Measurements from ENCODE around the gene HPS5. TPM values are rescaled to one million over a fixed set of nuclear protein-coding genes. Genes with fewer than 3 reads are reported as not detected.

HPS5 gene
- total and polyA plus RNA-seq, 4 donors = 12.2 to 25.5 (median 22.6) TPM

DNA sequence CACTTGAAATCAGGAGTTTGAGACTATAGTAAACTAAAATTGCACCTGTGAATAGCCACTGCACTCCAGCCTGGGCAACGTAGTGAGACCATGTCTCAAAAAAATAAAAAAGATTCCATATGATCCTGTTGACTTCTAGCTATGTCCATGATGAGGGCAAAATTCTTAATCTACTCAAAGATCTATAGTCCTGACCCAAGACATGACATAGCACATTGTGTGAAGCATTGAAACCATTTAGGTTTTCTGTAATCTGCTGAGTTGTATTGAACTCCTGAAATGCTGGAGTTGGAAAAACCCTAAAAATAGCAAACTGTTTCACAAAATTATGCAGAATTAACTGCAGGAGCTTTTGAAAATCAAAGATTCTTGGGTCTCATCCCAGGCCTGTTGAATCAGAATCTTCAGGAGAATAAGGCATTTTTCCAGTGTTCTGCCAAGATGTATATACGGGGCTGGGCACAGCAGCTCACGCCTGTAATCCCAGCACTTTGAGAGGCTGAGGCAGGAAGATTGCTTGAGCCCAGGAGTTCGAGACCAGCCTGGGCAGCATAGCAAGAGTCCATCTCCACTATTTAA, 42.6 kb upstream of the HPS5 start:
- intact Hi-C loops (cut with DNase I) = no loop called here
- H3K4me3 ChIP-seq (ENCODE audit: low read length in 2 of 2) = no peak overlapping the region
- no peaks in the 10 kb centered on the region for H3K27me3 ChIP-seq (ENCODE audit: control insufficient read depth in 1 of 2, insufficient read depth in 2 of 2, low read length in 1 of 2)
- ATAC-seq (ENCODE audit: low FRiP score) = no peak
- no peaks in the 10 kb centered on the region for H3K9me3 ChIP-seq (ENCODE audit: control insufficient read depth, low read length)
- no peaks in the 10 kb centered on the region for H3K4me1 ChIP-seq (ENCODE audit: control insufficient read depth in 1 of 2, insufficient read depth in 2 of 2, low read length in 2 of 2)
- WGBS, 2 donors = 82 to 84% methylated on average over 4 of the region's 4 CpGs
- H3K27ac ChIP-seq (ENCODE audit: low read depth in 1 of 2, low read length in 2 of 2) = no peak overlapping the region
- peaks cover 3 to 11% of the 10 kb centered on the region in 2 donors for H3K36me3 ChIP-seq (ENCODE audit: control insufficient read depth in 1 of 2, insufficient read depth in 2 of 2, low read length in 1 of 2)
- no peak for DNase-seq

DNA sequence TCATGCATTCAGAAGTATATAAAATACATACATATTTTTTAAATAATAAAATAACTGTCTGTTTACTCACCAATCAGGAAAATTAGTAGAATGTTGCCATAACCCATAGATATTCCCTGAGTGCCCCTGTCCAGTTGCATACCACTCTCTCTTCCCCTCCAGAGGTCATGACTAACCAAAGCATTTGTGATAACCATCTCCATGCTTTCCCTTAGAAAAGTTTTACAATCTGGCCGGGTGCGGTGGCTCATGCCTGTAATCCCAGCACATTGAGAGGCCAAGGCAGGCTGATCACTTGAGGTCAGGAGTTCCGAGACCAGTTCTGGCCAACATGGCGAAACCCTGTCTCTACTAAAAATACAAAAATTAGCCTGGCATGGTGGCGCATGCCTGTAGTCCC, 39.2 kb upstream of the HPS5 start:
- no peak overlapping the region for H3K4me3 ChIP-seq (ENCODE audit: low read length in 2 of 2)
- no peaks in the 10 kb centered on the region for H3K4me1 ChIP-seq (ENCODE audit: control insufficient read depth in 1 of 2, insufficient read depth in 2 of 2, low read length in 2 of 2)
- peaks cover 5 to 9% of the 10 kb centered on the region in 2 donors for H3K36me3 ChIP-seq (ENCODE audit: control insufficient read depth in 1 of 2, insufficient read depth in 2 of 2, low read length in 1 of 2)
- 95 to 96% methylated on average over 5 of the region's 5 CpGs for WGBS, 2 donors
- H3K9me3 ChIP-seq (ENCODE audit: control insufficient read depth, low read length) = no peaks in the 10 kb centered on the region
- H3K27me3 ChIP-seq (ENCODE audit: control insufficient read depth in 1 of 2, insufficient read depth in 2 of 2, low read length in 1 of 2) = no peaks in the 10 kb centered on the region
- no peak overlapping the region for H3K27ac ChIP-seq (ENCODE audit: low read depth in 1 of 2, low read length in 2 of 2)
- no peak for ATAC-seq (ENCODE audit: low FRiP score)
- intact Hi-C loops (cut with DNase I) = no loop called here
- no peak for DNase-seq

DNA sequence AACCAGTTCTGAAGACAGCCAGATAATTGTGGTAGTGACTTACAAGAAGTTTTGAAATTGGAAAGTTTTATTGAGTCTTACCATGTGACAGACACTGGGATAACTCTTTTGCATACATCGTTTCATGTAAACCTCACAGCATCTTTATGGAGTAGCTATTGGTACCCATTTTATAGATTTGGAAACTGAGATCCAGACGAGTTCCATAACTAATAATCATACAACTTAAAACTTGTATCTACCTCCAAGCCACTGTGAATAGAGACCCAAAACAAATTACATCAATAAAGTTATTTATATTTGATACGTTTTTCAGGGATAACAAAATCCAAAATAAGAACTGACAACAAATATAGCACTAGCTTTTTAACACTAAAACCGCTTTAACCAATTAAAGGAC, 36.7 kb upstream of the HPS5 start:
- H3K27me3 ChIP-seq (ENCODE audit: control insufficient read depth in 1 of 2, insufficient read depth in 2 of 2, low read length in 1 of 2) = no peaks in the 10 kb centered on the region
- no peak overlapping the region for H3K4me3 ChIP-seq (ENCODE audit: low read length in 2 of 2)
- H3K4me1 ChIP-seq (ENCODE audit: control insufficient read depth in 1 of 2, insufficient read depth in 2 of 2, low read length in 2 of 2) = no peaks in the 10 kb centered on the region
- H3K9me3 ChIP-seq (ENCODE audit: control insufficient read depth, low read length) = no peaks in the 10 kb centered on the region
- DNase-seq (no peak), ATAC-seq (ENCODE audit: low FRiP score) (no peak)
- no peak overlapping the region for H3K27ac ChIP-seq (ENCODE audit: low read depth in 1 of 2, low read length in 2 of 2)
- intact Hi-C loops (cut with DNase I) = no loop called here
- 84 to 86% methylated on average over 4 of the region's 4 CpGs for WGBS, 2 donors
- peaks cover 2 to 7% of the 10 kb centered on the region in 2 donors for H3K36me3 ChIP-seq (ENCODE audit: control insufficient read depth in 1 of 2, insufficient read depth in 2 of 2, low read length in 1 of 2)

DNA sequence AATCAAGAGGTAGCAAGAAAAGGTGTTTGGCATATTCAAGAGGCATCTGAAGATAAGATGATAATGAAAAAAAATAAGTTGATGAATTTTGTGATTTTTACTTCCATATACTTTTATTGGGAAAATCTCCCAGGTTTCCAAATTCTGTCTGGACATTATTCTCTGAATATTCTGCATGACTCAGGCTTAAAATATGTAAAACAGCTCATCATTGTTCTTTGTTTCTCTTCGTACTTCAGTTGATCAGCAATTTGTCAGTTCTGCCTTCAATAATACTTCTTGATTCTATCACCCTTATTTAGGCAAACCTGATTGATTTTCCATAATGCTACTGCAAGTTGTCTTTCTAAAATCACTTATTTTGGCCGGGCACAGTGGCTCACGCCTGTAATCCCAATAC, 30.6 kb upstream of the HPS5 start:
- no peaks in the 10 kb centered on the region for H3K9me3 ChIP-seq (ENCODE audit: control insufficient read depth, low read length)
- no peaks in the 10 kb centered on the region for H3K4me1 ChIP-seq (ENCODE audit: control insufficient read depth in 1 of 2, insufficient read depth in 2 of 2, low read length in 2 of 2)
- 84 to 87% methylated on average over 3 of the region's 3 CpGs for WGBS, 2 donors
- no peaks in the 10 kb centered on the region for H3K27me3 ChIP-seq (ENCODE audit: control insufficient read depth in 1 of 2, insufficient read depth in 2 of 2, low read length in 1 of 2)
- H3K27ac ChIP-seq (ENCODE audit: low read depth in 1 of 2, low read length in 2 of 2) = no peak overlapping the region
- ATAC-seq (ENCODE audit: low FRiP score) (no peak), DNase-seq (no peak)
- H3K36me3 ChIP-seq (ENCODE audit: control insufficient read depth in 1 of 2, insufficient read depth in 2 of 2, low read length in 1 of 2) = peaks cover 1 to 5% of the 10 kb centered on the region in 2 donors
- H3K4me3 ChIP-seq (ENCODE audit: low read length in 2 of 2) = no peak overlapping the region
- intact Hi-C loops (cut with DNase I) = no loop called here

DNA sequence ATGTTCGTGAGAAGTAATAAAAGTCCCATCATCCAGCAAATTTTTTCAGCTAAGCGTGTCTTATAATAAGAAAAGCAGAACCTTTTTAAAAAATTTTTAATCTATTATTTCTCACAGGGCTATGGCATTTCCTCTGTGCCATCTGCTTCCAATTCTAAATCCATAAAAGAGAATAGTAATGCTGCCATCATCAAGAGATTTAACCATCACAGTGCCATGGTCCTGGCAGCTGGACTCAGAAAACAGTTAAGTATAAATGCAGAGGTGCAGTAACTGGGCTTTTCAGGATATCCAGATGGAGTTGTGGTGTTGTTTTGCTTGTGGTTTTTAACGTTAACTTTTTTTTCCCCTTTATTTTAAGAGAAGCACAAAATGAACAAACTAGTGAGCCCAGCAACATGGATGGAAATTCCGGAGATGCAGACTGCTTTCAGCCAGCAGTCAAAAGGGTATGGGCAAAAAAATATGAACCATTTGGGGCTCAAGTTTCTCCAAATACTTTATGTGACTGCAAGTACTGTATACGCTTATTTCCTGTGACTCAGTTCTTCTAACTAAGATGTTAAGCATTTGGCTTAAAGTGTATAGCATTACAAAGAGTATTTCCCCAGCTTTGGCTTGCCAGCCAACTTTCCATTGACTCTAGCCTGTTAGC, 25.7 kb upstream of the HPS5 start:
- Histone ChIP-seq H3K27ac (ENCODE audit: low read depth in 1 of 2, low read length in 2 of 2) (no peak overlapping the region), H3K9me3 (ENCODE audit: control insufficient read depth, low read length) (no peaks in the 10 kb centered on the region), H3K27me3 (ENCODE audit: control insufficient read depth in 1 of 2, insufficient read depth in 2 of 2, low read length in 1 of 2) (no peaks in the 10 kb centered on the region), H3K4me3 (ENCODE audit: low read length in 2 of 2) (no peak overlapping the region), H3K4me1 (ENCODE audit: control insufficient read depth in 1 of 2, insufficient read depth in 2 of 2, low read length in 2 of 2) (no peaks in the 10 kb centered on the region), H3K36me3 (ENCODE audit: control insufficient read depth in 1 of 2, insufficient read depth in 2 of 2, low read length in 1 of 2) (peaks cover 3 to 8% of the 10 kb centered on the region in 2 donors)
- intact Hi-C loops (cut with DNase I) = no loop called here
- no peak for DNase-seq
- ATAC-seq (ENCODE audit: low FRiP score) = no peak
- 77 to 84% methylated on average over 5 of the region's 5 CpGs for WGBS, 2 donors

DNA sequence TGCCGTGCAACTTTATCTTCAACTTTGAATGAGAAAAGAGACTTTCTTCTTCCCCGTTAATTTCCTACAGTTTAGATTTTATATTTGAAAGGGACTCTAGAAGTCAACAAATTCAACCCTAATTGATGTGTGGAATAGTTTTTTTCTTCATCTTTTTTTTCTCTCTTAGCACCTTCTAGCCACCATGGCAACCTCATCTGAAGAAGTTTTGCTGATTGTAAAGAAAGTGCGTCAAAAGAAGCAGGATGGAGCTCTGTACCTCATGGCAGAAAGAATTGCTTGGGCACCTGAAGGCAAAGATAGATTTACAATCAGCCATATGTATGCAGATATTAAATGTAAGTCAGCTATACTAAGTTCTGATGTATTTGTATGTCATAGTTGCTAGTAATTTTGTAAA, 11.0 kb upstream of the HPS5 start:
- Histone ChIP-seq H3K36me3 (ENCODE audit: control insufficient read depth in 1 of 2, insufficient read depth in 2 of 2, low read length in 1 of 2) (peaks cover 0 to 3% of the 10 kb centered on the region in 2 donors), H3K4me3 (ENCODE audit: low read length in 2 of 2) (no peak overlapping the region), H3K27ac (ENCODE audit: low read depth in 1 of 2, low read length in 2 of 2) (no peak overlapping the region), H3K9me3 (ENCODE audit: control insufficient read depth, low read length) (no peaks in the 10 kb centered on the region), H3K4me1 (ENCODE audit: control insufficient read depth in 1 of 2, insufficient read depth in 2 of 2, low read length in 2 of 2) (peaks cover 0 to 1% of the 10 kb centered on the region in 2 donors), H3K27me3 (ENCODE audit: control insufficient read depth in 1 of 2, insufficient read depth in 2 of 2, low read length in 1 of 2) (no peaks in the 10 kb centered on the region)
- WGBS, 2 donors = 94 to 95% methylated on average over 3 of the region's 3 CpGs
- no peak for DNase-seq
- no peak for ATAC-seq (ENCODE audit: low FRiP score)
- intact Hi-C loops (cut with DNase I) = no loop called here

DNA sequence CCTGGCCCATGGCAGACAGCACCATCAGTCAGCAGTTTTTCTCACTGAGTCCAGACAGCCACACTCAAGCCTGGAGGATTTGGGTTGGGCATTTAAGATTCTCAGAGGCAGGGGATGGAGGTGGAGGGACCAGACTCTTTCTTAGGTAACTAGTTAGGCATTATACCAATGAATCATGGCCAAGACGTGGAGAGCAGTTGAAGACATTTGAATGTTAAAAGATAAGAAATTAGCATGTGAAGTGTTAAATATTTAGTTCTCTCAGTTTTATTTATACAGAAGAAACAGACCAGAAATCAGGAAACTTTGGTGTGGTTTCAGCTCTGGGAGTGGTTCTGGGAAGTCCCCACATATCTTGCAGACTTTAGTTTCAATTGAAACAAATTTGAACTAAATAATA, 10.4 kb upstream of the HPS5 start:
- intact Hi-C loops (cut with DNase I) = no loop called here
- no peak for DNase-seq
- Histone ChIP-seq H3K4me1 (ENCODE audit: control insufficient read depth in 1 of 2, insufficient read depth in 2 of 2, low read length in 2 of 2) (peaks cover 0 to 1% of the 10 kb centered on the region in 2 donors), H3K36me3 (ENCODE audit: control insufficient read depth in 1 of 2, insufficient read depth in 2 of 2, low read length in 1 of 2) (peaks cover 0 to 3% of the 10 kb centered on the region in 2 donors), H3K27ac (ENCODE audit: low read depth in 1 of 2, low read length in 2 of 2) (no peak overlapping the region), H3K27me3 (ENCODE audit: control insufficient read depth in 1 of 2, insufficient read depth in 2 of 2, low read length in 1 of 2) (no peaks in the 10 kb centered on the region), H3K4me3 (ENCODE audit: low read length in 2 of 2) (no peak overlapping the region), H3K9me3 (ENCODE audit: control insufficient read depth, low read length) (no peaks in the 10 kb centered on the region)
- WGBS, 2 donors = 60 to 74% methylated on average over 1 of the region's 1 CpG
- no peak for ATAC-seq (ENCODE audit: low FRiP score)

DNA sequence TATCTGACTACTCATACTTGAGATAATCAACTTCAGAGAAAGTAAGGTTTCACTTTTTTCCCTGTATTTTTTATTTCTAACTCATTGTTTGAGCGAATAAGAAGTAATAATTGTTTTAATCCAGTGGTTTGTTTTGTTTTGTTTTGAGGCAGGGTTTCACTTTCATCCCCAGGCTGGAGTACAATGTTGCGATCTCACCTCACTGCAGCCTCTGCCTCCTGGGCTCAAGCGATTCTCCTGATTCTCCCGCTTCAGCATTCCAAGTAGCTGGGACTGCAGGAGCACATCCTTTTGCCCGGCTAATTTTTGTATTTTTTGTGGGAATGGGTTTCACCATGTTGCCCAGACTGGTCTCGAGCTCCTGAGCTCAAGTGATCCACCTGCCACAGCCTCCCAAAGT, 9.0 kb upstream of the HPS5 start:
- WGBS, 2 donors = 93 to 96% methylated on average over 6 of the region's 6 CpGs
- no peak overlapping the region for H3K4me3 ChIP-seq (ENCODE audit: low read length in 2 of 2)
- no peaks in the 10 kb centered on the region for H3K27me3 ChIP-seq (ENCODE audit: control insufficient read depth in 1 of 2, insufficient read depth in 2 of 2, low read length in 1 of 2)
- H3K36me3 ChIP-seq (ENCODE audit: control insufficient read depth in 1 of 2, insufficient read depth in 2 of 2, low read length in 1 of 2) = peaks cover 0 to 2% of the 10 kb centered on the region in 2 donors
- no peak for ATAC-seq (ENCODE audit: low FRiP score)
- H3K4me1 ChIP-seq (ENCODE audit: control insufficient read depth in 1 of 2, insufficient read depth in 2 of 2, low read length in 2 of 2) = peaks cover 0 to 1% of the 10 kb centered on the region in 2 donors
- H3K27ac ChIP-seq (ENCODE audit: low read depth in 1 of 2, low read length in 2 of 2) = no peak overlapping the region
- DNase-seq = no peak
- intact Hi-C loops (cut with DNase I) = no loop called here
- H3K9me3 ChIP-seq (ENCODE audit: control insufficient read depth, low read length) = no peaks in the 10 kb centered on the region

DNA sequence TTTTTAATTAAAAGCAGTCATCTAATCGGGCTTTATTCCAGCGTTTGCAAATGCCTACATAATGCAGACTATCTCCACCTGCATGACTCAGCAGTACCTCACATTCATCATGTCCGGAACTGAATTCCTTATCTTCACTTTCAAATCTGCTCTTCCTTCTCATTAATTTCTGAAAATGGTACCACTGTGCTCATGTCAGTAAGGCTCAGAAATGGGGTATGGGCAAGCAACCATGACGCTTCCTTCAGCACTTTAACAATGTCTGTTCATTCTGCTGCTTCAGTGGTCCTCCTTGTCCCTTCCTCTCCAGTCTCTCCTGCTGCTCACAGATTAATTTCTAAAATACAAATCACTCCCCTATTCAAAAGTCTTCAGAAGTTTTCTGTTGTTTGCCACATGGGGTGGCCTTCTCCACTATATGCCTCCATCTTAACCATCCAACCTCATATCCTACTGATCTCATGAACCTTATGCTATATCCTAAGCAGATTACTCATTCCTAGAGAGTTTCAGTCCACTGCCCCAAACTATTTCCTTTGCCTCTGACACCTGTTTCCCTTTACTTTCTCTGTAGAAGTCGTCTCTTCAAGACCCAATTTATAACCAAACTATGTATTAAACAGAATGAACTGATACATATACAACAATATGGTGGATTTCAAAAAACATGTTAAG, 7.4 kb upstream of the HPS5 start:
- WGBS, 2 donors = 83 to 86% methylated on average over 5 of the region's 5 CpGs
- Histone ChIP-seq H3K27ac (ENCODE audit: low read depth in 1 of 2, low read length in 2 of 2) (no peak overlapping the region), H3K36me3 (ENCODE audit: control insufficient read depth in 1 of 2, insufficient read depth in 2 of 2, low read length in 1 of 2) (peaks cover 0 to 2% of the 10 kb centered on the region in 2 donors), H3K4me3 (ENCODE audit: low read length in 2 of 2) (no peak overlapping the region), H3K27me3 (ENCODE audit: control insufficient read depth in 1 of 2, insufficient read depth in 2 of 2, low read length in 1 of 2) (no peaks in the 10 kb centered on the region), H3K9me3 (ENCODE audit: control insufficient read depth, low read length) (no peaks in the 10 kb centered on the region), H3K4me1 (ENCODE audit: control insufficient read depth in 1 of 2, insufficient read depth in 2 of 2, low read length in 2 of 2) (peaks cover 3 to 8% of the 10 kb centered on the region in 2 donors)
- DNase-seq (no peak), ATAC-seq (ENCODE audit: low FRiP score) (no peak)
- intact Hi-C loops (cut with DNase I) = loop anchor here in 1 of 2 donors (10.0 kb wide), 1 partner anchor 285 kb away; no protein-coding TSS in a partner anchor
